Ramos (cell line): ENCODE data around the gene SLC27A5.
"Not testable (repeated sequence)": the region's sequence is repeated elsewhere in the genome, so short reads cannot be mapped to it uniquely, and the experiment has no call there.

ENCODE experiments used
- in situ Hi-C: fragments of 300-500 bp; cut with MboI; formaldehyde crosslinking; loops from one replicate; pipeline ENCODE4 v1.14.3; 2022; ENCODE audit warnings: low sequenced_read_pairs; ENCODE audit not compliant: unreplicated experiment

The SLC27A5 gene

DNA sequence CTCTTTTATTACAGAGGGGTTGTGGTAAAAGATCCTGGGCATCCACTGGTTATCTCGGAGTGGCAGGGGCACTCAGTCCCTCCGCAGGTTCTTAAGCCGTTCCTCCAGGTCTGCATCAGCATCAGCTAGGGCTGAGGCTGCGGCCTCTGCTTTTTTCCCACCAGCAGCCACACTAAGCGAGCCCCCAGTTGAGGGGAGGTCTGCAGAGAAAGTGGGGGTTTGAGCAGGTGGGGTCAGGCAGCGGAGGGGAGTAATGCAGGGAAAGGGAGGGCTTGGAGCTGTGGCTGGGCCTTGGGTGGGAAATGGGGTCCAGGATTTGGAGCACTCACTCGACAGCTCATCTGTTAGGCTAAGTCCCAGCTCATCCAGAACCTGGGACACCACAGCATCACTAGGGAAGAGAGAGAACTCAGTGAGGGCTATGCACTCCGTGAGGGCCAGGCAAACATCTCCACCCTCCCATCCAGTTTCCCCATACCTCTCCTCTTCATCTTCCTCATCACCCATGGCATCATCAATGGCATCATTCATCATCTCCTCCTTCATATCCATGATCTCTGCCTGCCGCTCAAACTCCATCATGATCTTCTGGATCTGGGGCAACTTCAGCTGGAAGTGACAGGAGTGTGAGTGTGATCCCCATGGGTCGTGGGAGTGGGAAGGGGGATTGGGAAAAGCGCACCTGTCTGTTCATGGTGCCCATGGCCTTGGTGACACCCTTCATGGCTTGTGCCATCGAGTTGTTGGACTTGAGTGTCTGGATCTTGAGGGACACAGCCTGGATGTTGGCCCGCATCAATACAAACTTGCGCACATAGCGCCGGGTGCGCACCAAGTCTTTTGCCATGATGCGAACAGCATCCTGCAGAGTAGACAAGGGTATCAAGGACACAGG, 40.0 kb upstream of the SLC27A5 start:
- in situ Hi-C loops = no loop called here

DNA sequence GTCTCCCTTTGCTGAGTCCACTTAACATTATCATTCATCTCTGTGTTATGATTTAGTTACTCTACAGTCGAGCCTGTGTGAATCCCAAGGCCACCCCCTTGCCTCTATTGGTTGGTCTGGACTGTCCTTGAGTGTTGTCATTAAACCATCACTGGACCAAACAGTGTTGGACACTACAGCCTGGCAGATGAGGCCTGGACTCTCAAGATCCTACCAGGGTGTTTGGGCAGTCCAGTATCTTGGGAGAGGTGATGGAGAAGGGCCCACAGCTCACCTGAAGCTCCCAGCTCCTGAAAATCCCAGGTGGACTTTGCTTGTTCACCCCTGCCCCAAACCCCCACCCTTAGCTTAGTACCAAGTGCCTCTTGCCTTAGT, 39.3 kb upstream of the SLC27A5 start:
- in situ Hi-C loops = no loop called here

DNA sequence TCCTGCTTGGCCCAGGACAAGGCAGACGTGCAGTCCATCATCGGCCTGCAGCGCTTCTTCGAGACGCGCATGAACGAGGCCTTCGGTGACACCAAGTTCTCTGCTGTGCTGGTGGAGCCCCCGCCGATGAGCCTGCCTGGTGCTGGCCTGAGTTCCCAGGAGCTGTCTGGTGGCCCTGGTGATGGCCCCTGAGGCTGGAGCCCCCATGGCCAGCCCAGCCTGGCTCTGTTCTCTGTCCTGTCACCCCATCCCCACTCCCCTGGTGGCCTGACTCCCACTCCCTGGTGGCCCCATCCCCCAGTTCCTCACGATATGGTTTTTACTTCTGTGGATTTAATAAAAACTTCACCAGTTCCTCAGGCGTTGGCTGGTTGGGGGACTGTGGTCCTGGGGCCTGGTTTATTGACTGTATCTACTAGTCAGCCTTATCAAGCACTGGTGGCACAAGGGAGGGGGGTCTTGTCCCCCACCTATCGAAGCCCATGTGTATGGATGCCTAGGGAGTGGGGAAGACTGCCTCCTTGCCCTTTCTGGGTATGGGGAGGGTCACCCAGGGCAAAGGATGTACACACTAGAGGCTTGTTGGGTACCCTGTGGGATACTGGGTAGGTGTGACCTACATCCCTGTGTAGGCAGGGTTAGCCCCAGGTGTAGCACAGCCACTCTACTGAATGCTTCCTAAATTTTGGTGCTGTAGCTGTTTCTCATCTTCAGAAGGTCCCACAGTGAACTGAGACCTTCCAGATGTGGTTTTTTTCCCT, 38.8 kb upstream of the SLC27A5 start:
- in situ Hi-C loops = no loop called here

DNA sequence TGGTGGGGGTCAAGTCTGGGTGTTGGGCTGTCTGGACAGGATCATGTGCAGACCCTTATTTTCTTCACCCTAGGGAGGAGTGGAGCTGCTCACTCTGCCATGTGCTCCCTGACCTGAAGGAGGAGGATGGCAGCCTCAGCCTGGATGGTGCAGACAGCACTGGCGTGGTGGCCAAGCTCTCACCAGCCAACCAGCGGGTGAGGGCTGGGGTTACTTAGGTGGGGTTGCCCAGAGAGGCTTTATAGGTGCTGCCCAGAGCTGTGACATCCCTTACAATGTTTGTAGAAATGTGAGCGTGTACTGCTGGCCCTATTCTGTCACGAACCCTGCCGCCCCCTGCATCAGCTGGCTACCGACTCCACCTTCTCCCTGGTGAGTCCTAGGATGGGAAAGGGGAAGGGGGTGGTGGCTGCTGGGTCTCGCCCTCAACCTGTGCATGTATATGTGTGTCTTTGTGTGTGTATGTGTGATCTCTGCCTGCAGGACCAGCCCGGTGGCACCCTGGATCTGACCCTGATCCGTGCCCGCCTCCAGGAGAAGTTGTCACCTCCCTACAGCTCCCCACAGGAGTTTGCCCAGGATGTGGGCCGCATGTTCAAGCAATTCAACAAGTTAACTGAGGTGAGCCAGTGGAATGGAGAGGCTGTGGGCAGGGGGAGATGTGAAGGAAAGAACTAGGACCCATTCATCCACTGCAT, 38.0 kb upstream of the SLC27A5 start:
- in situ Hi-C loops = no loop called here

DNA sequence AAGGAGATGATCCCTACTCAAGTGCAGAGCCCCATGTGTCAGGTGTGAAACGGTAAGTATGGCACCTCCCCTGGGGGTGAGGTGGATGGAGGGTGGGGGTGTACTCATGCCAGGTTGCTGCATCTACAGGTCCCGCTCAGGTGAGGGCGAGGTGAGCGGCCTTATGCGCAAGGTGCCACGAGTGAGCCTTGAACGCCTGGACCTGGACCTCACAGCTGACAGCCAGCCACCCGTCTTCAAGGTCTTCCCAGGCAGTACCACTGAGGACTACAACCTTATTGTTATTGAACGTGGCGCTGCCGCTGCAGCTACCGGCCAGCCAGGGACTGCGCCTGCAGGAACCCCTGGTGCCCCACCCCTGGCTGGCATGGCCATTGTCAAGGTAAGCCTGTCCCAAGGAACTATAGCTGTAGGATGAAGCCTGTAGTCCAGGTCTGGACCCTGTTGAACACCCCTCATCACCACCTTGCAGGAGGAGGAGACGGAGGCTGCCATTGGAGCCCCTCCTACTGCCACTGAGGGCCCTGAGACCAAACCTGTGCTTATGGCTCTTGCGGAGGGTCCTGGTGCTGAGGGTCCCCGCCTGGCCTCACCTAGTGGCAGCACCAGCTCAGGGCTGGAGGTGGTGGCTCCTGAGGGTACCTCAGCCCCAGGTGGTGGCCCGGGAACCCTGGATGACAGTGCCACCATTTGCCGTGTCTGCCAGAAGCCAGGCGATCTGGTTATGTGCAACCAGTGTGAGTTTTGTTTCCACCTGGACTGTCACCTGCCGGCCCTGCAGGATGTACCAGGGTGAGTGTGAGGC, 37.3 kb upstream of the SLC27A5 start:
- in situ Hi-C loops = no loop called here

DNA sequence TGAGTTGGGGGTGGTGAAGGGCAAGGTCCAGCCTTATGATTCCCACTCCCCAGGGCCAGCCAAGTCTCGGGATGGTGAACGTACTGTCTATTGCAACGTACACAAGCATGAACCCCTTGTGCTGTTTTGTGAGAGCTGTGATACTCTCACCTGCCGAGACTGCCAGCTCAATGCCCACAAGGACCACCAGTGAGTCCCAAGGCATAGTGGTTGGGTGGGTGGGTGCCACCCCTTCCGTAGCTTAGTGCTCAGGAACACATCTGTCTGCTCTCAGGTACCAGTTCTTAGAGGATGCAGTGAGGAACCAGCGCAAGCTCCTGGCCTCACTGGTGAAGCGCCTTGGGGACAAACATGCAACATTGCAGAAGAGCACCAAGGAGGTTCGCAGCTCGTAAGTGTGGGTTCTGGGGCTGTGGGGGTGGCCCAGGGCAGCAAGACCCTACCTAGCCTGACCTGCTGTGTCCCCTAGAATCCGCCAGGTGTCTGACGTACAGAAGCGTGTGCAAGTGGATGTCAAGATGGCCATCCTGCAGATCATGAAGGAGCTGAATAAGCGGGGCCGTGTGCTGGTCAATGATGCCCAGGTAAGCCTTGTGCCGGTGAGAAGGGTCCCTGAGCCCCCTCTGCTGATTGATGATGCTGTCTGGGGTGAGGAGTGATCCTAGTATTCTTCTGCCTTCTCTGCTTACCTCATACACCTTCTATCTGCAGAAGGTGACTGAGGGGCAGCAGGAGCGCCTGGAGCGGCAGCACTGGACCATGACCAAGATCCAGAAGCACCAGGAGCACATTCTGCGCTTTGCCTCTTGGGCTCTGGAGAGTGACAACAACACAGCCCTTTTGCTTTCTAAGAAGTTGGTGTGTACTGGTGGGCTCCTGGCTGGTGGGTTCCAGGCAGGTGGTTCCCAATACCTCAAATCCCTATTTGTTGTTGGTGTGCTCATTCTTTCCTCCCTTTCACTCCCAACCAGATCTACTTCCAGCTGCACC, 35.8 kb upstream of the SLC27A5 start:
- in situ Hi-C loops = no loop called here

DNA sequence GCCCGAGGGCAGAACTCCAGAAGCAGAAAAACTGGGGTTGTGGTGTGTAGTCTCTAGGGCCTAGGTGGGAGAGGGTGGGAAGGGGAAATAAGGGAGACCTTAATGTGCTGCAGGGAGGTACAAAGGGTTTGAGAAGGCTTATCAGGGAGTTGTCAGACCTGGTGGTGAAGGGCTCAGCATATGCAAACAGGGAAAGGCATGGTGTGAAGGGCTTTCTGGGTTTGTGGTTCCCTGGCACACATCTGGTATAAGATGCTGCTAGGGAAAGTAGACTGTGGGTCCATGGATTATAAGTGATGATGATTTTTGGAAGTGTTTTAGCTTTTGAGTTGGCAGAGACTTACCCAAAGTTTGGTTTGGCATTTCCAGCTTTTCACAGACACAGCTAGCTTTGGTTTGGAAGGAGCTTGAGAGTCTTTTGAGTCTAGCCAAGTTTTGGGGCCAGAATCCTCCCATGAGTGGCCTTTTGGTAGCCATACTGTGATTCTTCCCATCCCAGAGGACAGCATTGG, 34.3 kb upstream of the SLC27A5 start:
- in situ Hi-C loops = no loop called here

DNA sequence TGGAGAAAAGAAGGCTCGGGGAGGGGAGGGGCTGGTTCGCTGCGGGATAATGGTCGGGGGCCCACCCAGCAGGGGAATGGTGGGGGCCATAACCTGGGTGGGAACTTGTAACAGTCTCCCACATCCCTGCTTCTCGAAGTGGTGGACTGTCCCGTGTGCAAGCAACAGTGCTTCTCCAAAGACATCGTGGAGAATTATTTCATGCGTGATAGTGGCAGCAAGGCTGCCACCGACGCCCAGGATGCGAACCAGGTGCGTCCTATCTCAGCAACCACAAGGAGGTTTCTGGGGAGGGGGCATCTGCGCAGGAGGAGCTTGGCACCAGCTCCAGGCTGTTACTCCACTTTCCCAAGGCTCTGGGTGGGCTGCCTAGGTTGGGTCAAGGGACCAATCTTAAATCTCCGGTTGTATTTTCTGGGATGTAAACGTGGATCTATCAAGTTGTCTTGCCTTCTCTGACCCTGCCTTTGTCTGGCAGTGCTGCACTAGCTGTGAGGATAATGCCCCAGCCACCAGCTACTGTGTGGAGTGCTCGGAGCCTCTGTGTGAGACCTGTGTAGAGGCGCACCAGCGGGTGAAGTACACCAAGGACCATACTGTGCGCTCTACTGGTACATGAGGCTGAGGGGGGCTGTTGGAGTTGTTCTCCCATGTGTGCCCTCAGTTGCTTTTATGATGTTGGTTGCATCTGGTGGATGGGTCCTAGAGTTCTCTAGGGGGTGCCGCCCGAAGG, 33.7 kb upstream of the SLC27A5 start:
- in situ Hi-C loops = no loop called here

DNA sequence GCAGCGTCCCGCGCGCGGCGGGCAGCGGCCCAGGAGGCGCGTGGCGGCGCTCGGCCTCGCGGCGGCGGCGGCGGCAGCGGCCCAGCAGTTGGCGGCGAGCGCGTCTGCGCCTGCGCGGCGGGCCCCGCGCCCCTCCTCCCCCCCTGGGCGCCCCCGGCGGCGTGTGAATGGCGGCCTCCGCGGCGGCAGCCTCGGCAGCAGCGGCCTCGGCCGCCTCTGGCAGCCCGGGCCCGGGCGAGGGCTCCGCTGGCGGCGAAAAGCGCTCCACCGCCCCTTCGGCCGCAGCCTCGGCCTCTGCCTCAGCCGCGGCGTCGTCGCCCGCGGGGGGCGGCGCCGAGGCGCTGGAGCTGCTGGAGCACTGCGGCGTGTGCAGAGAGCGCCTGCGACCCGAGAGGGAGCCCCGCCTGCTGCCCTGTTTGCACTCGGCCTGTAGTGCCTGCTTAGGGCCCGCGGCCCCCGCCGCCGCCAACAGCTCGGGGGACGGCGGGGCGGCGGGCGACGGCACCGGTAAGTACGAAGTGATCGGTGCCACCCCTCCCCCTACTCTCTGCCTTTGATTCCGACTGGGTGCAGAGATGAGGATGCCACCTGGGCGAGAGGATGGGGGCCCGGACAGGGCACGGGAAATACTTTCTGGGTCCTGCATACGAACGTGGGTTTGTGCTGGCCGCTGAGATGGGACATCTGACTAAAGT, 32.9 kb upstream of the SLC27A5 start:
- in situ Hi-C loops = no loop called here

DNA sequence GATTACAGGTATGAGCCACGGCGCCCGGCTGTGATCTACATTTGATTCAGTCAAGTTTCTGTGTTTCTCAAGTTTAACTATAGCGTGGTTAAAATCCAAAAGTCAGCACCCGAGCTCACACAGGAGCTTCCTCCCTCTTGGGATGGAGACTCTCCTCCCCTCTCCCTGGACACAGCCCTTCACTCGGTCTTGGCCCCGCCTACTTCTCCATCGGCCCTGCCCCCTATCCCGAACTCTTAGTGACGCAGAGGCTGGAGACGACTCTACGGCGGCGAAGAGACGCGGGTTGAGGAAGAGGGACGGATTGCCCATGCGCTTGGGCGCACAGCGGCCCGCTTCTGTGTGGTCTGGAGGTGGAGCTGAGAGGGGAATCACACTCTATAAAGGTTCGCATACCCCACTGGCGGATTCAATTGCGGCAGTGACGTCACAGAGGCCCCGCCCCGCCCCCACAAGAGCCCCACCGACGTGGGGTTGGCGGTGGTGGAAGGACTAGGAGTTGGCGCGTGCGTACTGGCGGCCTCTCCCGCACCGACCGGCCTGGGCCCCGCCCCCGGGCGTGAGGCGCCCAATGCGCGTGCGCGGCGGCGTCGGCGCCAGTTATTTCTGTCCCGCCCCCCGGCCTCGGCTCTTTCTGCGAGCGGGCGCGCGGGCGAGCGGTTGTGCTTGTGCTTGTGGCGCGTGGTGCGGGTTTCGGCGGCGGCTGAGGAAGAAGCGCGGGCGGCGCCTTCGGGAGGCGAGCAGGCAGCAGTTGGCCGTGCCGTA, 32.2 kb upstream of the SLC27A5 start, which contains the start of gene TRIM28:
Gene TRIM28, plus strand, starts transcription at position 239 of the 765 bp plus-strand sequence. CDS start 694 bp downstream, outside the sequence.
- in situ Hi-C loops = no loop called here

DNA sequence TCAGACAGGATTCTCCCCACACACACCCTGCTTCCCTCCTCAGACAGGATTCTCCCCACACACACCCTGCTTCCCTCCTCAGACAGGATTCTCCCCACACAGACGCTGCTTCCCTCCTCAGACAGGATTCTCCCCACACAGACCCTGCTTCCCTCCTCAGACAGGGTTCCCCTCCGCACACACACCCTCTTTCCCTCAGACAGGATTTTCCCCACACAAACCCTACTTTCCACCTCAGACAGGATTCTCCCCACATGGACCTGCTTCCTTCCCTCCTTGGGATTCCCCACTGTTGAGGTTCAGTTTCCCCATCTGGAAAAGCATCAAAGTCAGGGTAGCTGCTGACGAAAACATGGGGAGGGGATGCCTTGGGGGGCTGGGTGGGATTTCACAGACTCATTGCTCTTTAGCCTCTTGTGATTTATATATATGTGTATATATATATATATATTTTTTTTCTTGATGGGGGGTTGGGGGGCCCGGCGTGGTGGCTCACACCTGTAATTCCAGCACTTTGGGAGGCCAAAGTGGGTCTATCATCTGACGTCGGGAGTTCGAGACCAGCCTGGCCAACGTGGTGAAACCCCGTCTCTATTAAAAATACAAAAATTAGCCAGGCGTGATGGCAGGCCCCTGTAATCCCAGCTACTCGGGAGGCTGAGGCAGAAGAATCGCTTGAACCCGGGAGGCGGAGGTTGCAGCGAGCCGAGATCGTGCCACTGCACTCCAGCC, 31.0 kb upstream of the SLC27A5 start:
- in situ Hi-C loops = not testable (repeated sequence)

DNA sequence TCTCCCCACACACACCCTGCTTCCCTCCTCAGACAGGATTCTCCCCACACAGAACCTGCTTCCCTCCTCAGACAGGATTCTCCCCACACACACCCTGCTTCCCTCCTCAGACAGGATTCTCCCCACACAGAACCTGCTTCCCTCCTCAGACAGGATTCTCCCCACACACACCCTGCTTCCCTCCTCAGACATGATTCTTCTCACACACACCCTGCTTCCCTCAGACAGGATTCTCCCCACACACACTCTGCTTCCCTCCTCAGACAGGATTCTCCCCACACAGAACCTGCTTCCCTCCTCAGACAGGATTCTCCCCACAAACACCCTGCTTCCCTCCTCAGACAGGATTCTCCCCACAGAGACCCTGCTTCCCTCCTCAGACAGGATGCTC, 27.4 kb upstream of the SLC27A5 start:
- in situ Hi-C loops = not testable (repeated sequence)

DNA sequence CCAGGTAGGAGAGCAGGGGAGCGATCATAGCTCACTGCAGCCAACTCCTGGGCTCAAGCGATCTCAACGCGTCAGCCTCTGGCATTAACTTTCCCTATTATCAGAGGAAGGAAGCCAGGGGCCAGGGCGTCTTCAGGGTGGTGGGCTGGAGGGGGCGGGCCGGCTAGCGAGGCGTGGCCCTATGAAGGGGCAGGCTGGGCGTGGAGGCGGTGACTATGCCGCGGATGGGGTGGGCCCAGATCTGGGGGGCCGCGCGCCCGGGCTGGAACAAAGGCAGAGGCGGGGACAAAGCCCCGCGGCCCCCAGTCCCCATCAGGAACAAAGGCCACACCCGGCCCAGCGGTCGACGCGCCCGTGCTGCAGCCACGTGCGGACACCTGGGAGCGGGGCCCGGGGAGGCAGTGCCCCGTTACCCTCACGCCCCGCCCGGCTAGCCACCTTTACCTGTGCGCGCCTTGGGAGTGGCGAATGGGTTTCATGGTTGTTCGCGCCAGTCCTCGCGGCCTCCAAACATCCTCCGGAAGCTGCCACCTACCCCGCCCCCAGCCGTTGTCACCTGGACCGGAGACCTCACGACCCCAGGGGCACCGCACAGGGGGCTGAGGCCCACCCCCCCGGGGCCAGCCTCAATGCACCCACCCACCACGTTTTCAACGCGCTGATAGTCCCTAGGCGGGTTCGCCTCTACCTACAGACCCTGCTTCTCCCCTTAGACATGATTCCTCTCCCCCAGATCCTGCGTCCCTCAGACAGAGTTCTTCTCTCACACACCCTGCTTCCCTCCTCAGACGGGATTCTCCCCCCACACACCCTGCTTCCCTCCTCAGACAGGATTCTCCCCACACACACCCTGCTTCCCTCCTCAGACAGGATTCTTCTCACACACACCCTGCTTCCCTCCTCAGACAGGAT, 26.7 kb upstream of the SLC27A5 start:
- in situ Hi-C loops = no loop called here

DNA sequence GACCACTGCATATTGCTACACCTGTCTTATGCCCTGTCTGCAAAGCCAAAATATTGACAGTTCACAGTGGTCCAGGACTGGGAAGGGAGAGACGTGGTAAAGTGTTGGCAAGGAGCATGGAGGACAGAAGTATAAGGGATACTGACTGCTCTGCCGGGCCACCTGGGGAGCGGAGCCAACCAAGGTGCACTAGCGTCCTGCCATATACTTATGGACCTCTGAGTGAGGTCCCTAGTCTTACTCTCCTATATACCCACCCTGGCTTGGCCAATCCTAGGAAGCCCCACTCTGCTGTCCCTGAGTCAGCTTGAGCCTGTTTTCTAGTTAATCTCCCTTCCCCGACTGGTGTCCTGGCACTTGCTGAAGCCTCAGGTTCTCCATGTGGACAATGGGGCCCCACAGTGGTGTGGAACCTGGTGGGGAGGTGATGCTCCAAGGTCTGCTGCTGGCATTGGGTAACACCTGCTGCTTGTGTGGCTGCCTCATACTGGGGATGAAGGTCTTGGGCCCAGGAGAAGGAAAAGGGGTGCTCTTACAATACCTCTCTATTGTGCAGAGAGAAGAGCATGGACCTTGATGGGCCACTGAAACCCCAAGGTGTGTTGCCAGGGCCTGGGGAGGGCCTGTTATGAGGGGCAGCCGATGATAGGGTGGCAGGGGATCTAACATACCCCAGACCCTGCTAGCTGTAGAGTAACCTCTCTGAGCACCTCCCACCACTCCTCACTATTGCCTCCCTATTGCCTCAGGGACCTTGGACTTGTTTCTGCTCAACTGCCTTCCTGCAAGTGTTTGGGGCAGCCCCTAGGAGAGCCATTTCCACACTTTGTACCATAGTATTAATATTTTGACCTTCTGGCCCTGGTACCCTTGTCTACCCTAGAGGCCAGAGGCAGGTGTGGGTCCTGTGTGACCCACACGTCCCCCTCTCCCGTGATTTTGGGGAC, 25.3 kb upstream of the SLC27A5 start:
- in situ Hi-C loops = no loop called here
